Frontal cortex (tissue), 4 donors: ENCODE results near the gene APCDD1. TPM values are rescaled to one million over a fixed set of nuclear protein-coding genes. Genes with fewer than 3 reads are reported as not detected.
A peak's percentile ranks its signal among the peaks of the same experiment; 100 is the strongest.

Experiments
- DNase-seq, 2 donors: peaks; one replicate each; pipeline ENCODE4 v3.0.0; 2012; ENCODE audit warnings: low spot score in 2 of 2
- FAIRE-seq: peaks from 2 replicates; lab custom pipeline; 2012; peaks lifted over from hg19 to GRCh38; lab: Jason Lieb, UNC
- total RNA-seq: library from RNA; depleted of rRNA; stranded (reverse); fragments of >200 nt; gene quantifications from one replicate; pipeline ENCODE4 v1.2.3, GENCODE V29; 2014
- donor health status: control.
- donor health status: control.
- donor health status: control.

Gene APCDD1
- 10.6 TPM for total RNA-seq

GRCh38 chr18:10453806-10454680 lies at the start of gene APCDD1:
Gene APCDD1, plus strand, starts transcription at chr18:10454635. Its CDS starts 347 bp downstream, at chr18:10454982.
- peak; percentile 92 to 94 for DNase-seq

GRCh38 chr18:10405014-10405493 lies 49.4 kb upstream of the APCDD1 start:
- DNase-seq: no peak
- no peak for FAIRE-seq

More at GRCh38 chr18:10453806-10454680, at the start of gene APCDD1:
- no peak for FAIRE-seq

- DNase-seq (no peak), FAIRE-seq (no peak)
Measured at GRCh38 chr18:10405816-10406663, 48.4 kb upstream of the APCDD1 start.

- no peak for FAIRE-seq
Measured at GRCh38 chr18:10408131-10408530, 46.3 kb upstream of the APCDD1 start.

GRCh38 chr18:10409041-10409440 lies 45.4 kb upstream of the APCDD1 start:
- no peak for DNase-seq
- FAIRE-seq: no peak

More at GRCh38 chr18:10408131-10408530, 46.3 kb upstream of the APCDD1 start:
- no peak for DNase-seq

- FAIRE-seq: no peak
- no peak for DNase-seq
Measured at GRCh38 chr18:10410472-10411308, 43.7 kb upstream of the APCDD1 start.

- FAIRE-seq (no peak), DNase-seq (no peak)
Measured at GRCh38 chr18:10412933-10413332, 41.5 kb upstream of the APCDD1 start.

- no peak for DNase-seq
- no peak for FAIRE-seq
Measured at GRCh38 chr18:10413722-10414121, 40.7 kb upstream of the APCDD1 start.

GRCh38 chr18:10414293-10414842 lies 40.1 kb upstream of the APCDD1 start:
- no peak for FAIRE-seq
- DNase-seq: no peak

- no peak for FAIRE-seq
- DNase-seq: no peak
Measured at GRCh38 chr18:10416065-10416464, 38.4 kb upstream of the APCDD1 start.

GRCh38 chr18:10417191-10417590 lies 37.2 kb upstream of the APCDD1 start:
- DNase-seq: no peak
- FAIRE-seq: no peak

GRCh38 chr18:10417664-10418063 lies 36.8 kb upstream of the APCDD1 start:
- no peak for FAIRE-seq
- DNase-seq: no peak

- no peak for DNase-seq
- no peak for FAIRE-seq
Measured at GRCh38 chr18:10418836-10419235, 35.6 kb upstream of the APCDD1 start.

GRCh38 chr18:10419420-10420103 lies 34.9 kb upstream of the APCDD1 start:
- FAIRE-seq (no peak), DNase-seq (no peak)

GRCh38 chr18:10420561-10421352 lies 33.7 kb upstream of the APCDD1 start:
- DNase-seq (no peak), FAIRE-seq (no peak)

- FAIRE-seq (no peak), DNase-seq (no peak)
Measured at GRCh38 chr18:10421859-10422258, 32.6 kb upstream of the APCDD1 start.

GRCh38 chr18:10422731-10423130 lies 31.7 kb upstream of the APCDD1 start:
- FAIRE-seq: no peak
- no peak for DNase-seq
